HFFc6 (cell line): Measurements from ENCODE around the gene RNF19B. TPM values are rescaled to one million over a fixed set of nuclear protein-coding genes. Genes with fewer than 3 reads are reported as not detected.
A peak's percentile ranks its signal among the peaks of the same experiment; 100 is the strongest.
"Not testable (repeated sequence)": the region's sequence is repeated elsewhere in the genome, so short reads cannot be mapped to it uniquely, and the experiment has no call there.

ENCODE experiments used
- DNase-seq: peaks from one replicate; pipeline ENCODE4 v3.0.0-alpha.2; 2018
- H3K27ac Mint-ChIP-seq: 2 replicates; pipeline ENCODE4 v1.8.0; 2020; ENCODE audit warnings: mild to moderate bottlenecking, mixed read lengths
- H3K27me3 Mint-ChIP-seq: 2 replicates; pipeline ENCODE4 v1.8.0; 2021; ENCODE audit warnings: mild to moderate bottlenecking, moderate library complexity, mixed read lengths; ENCODE audit not compliant: insufficient read depth
- H3K36me3 Mint-ChIP-seq: 2 replicates; pipeline ENCODE4 v1.8.0; 2021; ENCODE audit warnings: low read depth, mixed read lengths
- H3K4me1 Mint-ChIP-seq: 2 replicates; pipeline ENCODE4 v1.8.0; 2020; ENCODE audit warnings: low read depth, mixed read lengths
- H3K4me3 Mint-ChIP-seq: 2 replicates; pipeline ENCODE4 v1.8.0; 2020; ENCODE audit warnings: mild to moderate bottlenecking, moderate library complexity, mixed read lengths
- H3K9me3 Mint-ChIP-seq: 2 replicates; pipeline ENCODE4 v1.8.0; 2020; ENCODE audit warnings: mild to moderate bottlenecking, mixed read lengths
- CTCF ChIP-seq: fragments of 200-600 bp; sonication (generic); IDR thresholded peaks from 2 replicates; pipeline ENCODE4 v1.5.0; 2021; ENCODE audit warnings: antibody characterized with exemption, mild to moderate bottlenecking
- total RNA-seq, 6 experiments: library from RNA; stranded (reverse); fragmentation: NEBNext Ultra II Directional; extraction: Animal tissue kit (Norgen Biotek cat#: 25700); gene quantifications; 2 replicates in 1 of 6; 3 replicates in 5 of 6; pipeline ENCODE4 v1.2.3, GENCODE V29; 2021

The RNF19B gene
- total RNA-seq, 6 experiments from 2014 or later, result 9.4 to 10.6 (median 9.9) TPM

DNA sequence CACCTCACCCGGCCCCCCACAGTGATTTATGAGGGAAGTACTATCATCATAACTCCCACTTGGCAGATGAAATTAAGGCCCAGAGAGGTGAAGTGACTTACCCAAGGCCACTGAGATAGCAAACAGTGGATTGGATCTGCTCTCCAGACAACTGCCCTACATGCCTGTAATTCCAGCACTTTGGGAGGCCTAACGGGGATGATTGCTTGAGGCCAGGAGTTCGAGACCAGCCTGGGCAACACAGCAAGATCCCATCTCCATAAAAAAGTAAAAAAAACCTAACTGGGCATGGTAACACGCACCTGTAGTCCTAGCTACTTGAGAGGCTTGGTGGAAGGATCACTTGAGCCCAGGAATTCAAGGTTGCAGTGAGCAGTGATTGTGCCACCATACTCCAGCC lies 14.2 kb upstream of the RNF19B start:
- TF ChIP-seq CTCF, result no peak
- no peaks in the 10 kb centered on the region for H3K9me3 Mint-ChIP-seq
- no peak overlapping the region for H3K27ac Mint-ChIP-seq

DNA sequence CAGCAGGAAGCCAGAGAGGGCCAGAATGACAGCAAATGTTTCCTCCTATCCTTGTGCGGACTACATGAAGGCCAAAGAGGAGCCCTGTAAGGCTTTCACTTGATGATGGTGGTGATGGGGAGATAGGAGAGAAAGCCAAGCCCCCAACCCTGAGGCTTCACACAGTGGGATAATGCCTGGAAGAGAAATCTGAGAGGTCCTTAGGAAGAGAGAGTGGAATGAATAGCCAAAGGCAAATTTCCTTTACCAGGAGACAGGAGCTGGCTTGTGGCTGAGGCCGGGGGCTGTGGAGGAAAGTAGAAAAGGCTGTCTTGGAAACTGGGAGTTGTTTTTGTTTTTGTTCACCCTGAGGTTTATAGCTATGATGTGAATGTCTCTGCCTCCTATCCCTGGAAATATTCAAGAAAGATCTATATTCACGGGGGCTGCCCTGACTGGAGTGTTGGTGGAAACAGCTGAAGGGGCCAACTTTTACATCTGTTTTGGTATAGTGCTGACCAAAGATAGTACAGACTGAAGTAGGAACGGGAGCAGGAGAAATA lies 13.0 kb upstream of the RNF19B start:
- no peak for TF ChIP-seq CTCF
- peaks cover 12% of the 10 kb centered on the region for H3K4me1 Mint-ChIP-seq
- no peak overlapping the region for H3K4me3 Mint-ChIP-seq
- no peak overlapping the region for H3K27ac Mint-ChIP-seq
- no peaks in the 10 kb centered on the region for H3K9me3 Mint-ChIP-seq
- no peak for DNase-seq
- no peaks in the 10 kb centered on the region for H3K36me3 Mint-ChIP-seq
- H3K27me3 Mint-ChIP-seq, result no peaks in the 10 kb centered on the region; the same call in 1 of the 2 replicates

More for the DNA sequence above, 14.2 kb upstream of the RNF19B start:
- Mint-ChIP-seq H3K27me3 (no peaks in the 10 kb centered on the region; the same call in 1 of the 2 replicates), H3K36me3 (no peaks in the 10 kb centered on the region), H3K4me3 (no peak overlapping the region), H3K4me1 (peaks cover 12% of the 10 kb centered on the region)
- DNase-seq, result no peak

GRCh38 chr1:32975055-32975454 lies 10.4 kb upstream of the RNF19B start:
- H3K27ac Mint-ChIP-seq, H3K36me3 Mint-ChIP-seq, H3K4me3 Mint-ChIP-seq, H3K9me3 Mint-ChIP-seq, DNase-seq, H3K27me3 Mint-ChIP-seq, H3K4me1 Mint-ChIP-seq: not testable (repeated sequence)

- not testable (repeated sequence) for H3K36me3 Mint-ChIP-seq, H3K9me3 Mint-ChIP-seq, H3K27ac Mint-ChIP-seq, DNase-seq, H3K27me3 Mint-ChIP-seq
- Mint-ChIP-seq H3K4me3 (peak overlapping the region; percentile 85), H3K4me1 (peaks cover 22% of the 10 kb centered on the region)
Measured at GRCh38 chr1:32973458-32973857, 8.8 kb upstream of the RNF19B start.

DNA sequence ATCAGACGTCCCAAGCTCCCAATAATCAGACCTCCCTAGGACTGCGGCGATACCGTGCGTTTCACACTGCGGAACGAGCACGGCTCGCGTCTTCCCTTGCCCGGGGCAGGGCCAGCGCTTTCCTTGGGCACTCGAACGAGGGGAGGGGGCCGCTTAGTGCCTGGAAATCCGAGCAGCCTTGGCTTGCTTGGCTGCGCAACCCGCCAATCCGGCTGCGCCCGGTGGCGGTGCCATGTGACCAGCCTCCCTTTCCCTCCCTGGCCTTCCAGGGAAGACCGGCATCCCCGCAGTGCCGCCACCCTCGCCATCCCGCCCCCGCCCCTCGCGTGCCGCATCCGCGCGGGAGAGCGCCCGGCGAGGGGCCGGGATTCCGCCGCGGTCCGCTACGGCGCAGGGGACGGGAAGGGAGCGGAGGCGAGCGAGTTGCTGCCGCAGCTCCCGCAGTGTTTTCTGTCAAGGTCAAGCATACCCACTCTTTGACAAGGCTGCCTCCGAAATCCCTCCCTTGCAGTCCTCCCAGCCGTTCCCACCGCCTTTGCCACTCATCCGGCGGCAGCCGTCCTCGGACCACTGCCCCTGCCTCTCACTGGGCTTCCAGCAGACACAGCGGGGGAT lies 8.3 kb upstream of the RNF19B start:
- Mint-ChIP-seq H3K4me3 (peak overlapping the region; percentile 85), H3K4me1 (peaks cover 27% of the 10 kb centered on the region), H3K9me3 (no peaks in the 10 kb centered on the region), H3K27me3 (peaks cover 6% of the 10 kb centered on the region), H3K27ac (peak overlapping the region; percentile 65; the same call in 1 of the 2 replicates), H3K36me3 (no peaks in the 10 kb centered on the region)
- TF ChIP-seq CTCF, result no peak
- no peak for DNase-seq

GRCh38 chr1:32971576-32971975 lies 7.0 kb upstream of the RNF19B start:
- Mint-ChIP-seq H3K4me1 (peaks cover 31% of the 10 kb centered on the region), H3K9me3 (no peaks in the 10 kb centered on the region)

More at GRCh38 chr1:32971576-32971975, 7.0 kb upstream of the RNF19B start:
- Mint-ChIP-seq H3K36me3 (no peaks in the 10 kb centered on the region), H3K4me3 (no peak overlapping the region), H3K27ac (no peak overlapping the region), H3K27me3 (peaks cover 6% of the 10 kb centered on the region)
- no peak for DNase-seq
- no peak for TF ChIP-seq CTCF
